Stomach smooth muscle (tissue), 2 donors: ENCODE data around the gene FLAD1.

ENCODE experiments used
- H3K27ac ChIP-seq: one replicate; pipeline ENCODE4 v1.7.0; 2013; ENCODE audit warnings: mild to moderate bottlenecking, low read length, inconsistent platforms
- H3K27me3 ChIP-seq, 2 donors: one replicate each; pipeline ENCODE4 v1.7.0; 2013; ENCODE audit warnings: low read length in 2 of 2; ENCODE audit not compliant: insufficient read depth in 2 of 2, control insufficient read depth in 1 of 2
- H3K36me3 ChIP-seq, 2 donors: one replicate each; pipeline ENCODE4 v1.7.0; 2013; ENCODE audit warnings: low read length in 2 of 2; ENCODE audit not compliant: control insufficient read depth in 2 of 2, insufficient read depth in 2 of 2
- H3K4me1 ChIP-seq: one replicate; pipeline ENCODE4 v1.7.0; 2013; ENCODE audit warnings: low read length; ENCODE audit not compliant: control insufficient read depth, insufficient read depth
- H3K4me3 ChIP-seq, 2 donors: one replicate each; pipeline ENCODE4 v1.7.0; 2013; ENCODE audit warnings: low read length in 2 of 2
- H3K9ac ChIP-seq, 2 donors: one replicate each; pipeline ENCODE4 v1.7.0; 2013; ENCODE audit warnings: low read length in 2 of 2, mild to moderate bottlenecking in 1 of 2
- H3K9me3 ChIP-seq, 2 donors: one replicate each; pipeline ENCODE4 v1.7.0; 2013; ENCODE audit warnings: low read length in 2 of 2; ENCODE audit not compliant: control insufficient read depth in 2 of 2
- donor health status: healthy.
- donor health status: Pancreatic carcinoma.

Gene FLAD1

GRCh38 chr1:155013632-155014031 is 30.5 kb downstream of the FLAD1 start:
- no peaks in the 10 kb centered on the region for H3K9me3 ChIP-seq
- no peaks in the 10 kb centered on the region for H3K36me3 ChIP-seq
- no peak overlapping the region for H3K4me3 ChIP-seq
- peaks cover 37% of the 10 kb centered on the region for H3K4me1 ChIP-seq
- no peak overlapping the region for H3K9ac ChIP-seq
- peak overlapping the region; percentile 18 for H3K27ac ChIP-seq
- no peaks in the 10 kb centered on the region for H3K27me3 ChIP-seq

GRCh38 chr1:155014709-155015508 is 31.8 kb downstream of the FLAD1 start:
- Histone ChIP-seq H3K4me1 (peaks cover 37% of the 10 kb centered on the region), H3K4me3 (no peak overlapping the region), H3K27me3 (no peaks in the 10 kb centered on the region), H3K9ac (no peak overlapping the region), H3K27ac (no peak overlapping the region), H3K9me3 (no peaks in the 10 kb centered on the region), H3K36me3 (no peaks in the 10 kb centered on the region)

- peaks cover 33% of the 10 kb centered on the region for H3K4me1 ChIP-seq
- H3K27me3 ChIP-seq, result no peaks in the 10 kb centered on the region
- H3K36me3 ChIP-seq, result no peaks in the 10 kb centered on the region
- H3K27ac ChIP-seq, result no peak overlapping the region
- no peak overlapping the region for H3K9ac ChIP-seq
- no peaks in the 10 kb centered on the region for H3K9me3 ChIP-seq
- no peak overlapping the region for H3K4me3 ChIP-seq
These were observed 32.5 kb downstream of the FLAD1 start for GRCh38 chr1:155015527-155016230.

- H3K36me3 ChIP-seq, result no peaks in the 10 kb centered on the region
- peaks cover 30% of the 10 kb centered on the region for H3K4me1 ChIP-seq
- no peak overlapping the region for H3K4me3 ChIP-seq
These were observed 33.2 kb downstream of the FLAD1 start for GRCh38 chr1:155016231-155016831.

GRCh38 chr1:155017041-155017945 is 34.1 kb downstream of the FLAD1 start:
- H3K9me3 ChIP-seq, result no peaks in the 10 kb centered on the region
- H3K27me3 ChIP-seq, result no peaks in the 10 kb centered on the region
- H3K9ac ChIP-seq, result peak overlapping the region; percentile 76 to 80
- H3K36me3 ChIP-seq, result no peaks in the 10 kb centered on the region
- peak overlapping the region; percentile 88 for H3K27ac ChIP-seq
- H3K4me3 ChIP-seq, result peak overlapping the region; percentile 48 to 71
- peaks cover 21% of the 10 kb centered on the region for H3K4me1 ChIP-seq

More at GRCh38 chr1:155016231-155016831, 33.2 kb downstream of the FLAD1 start:
- Histone ChIP-seq H3K27ac (peak overlapping the region; percentile 88), H3K27me3 (no peaks in the 10 kb centered on the region), H3K9ac (peak overlapping the region; percentile 76 to 80), H3K9me3 (no peaks in the 10 kb centered on the region)

- H3K9ac ChIP-seq, result peak overlapping the region; percentile 54 to 80
- H3K9me3 ChIP-seq, result no peaks in the 10 kb centered on the region
- H3K27me3 ChIP-seq, result no peaks in the 10 kb centered on the region
- H3K4me1 ChIP-seq, result peaks cover 15% of the 10 kb centered on the region
- H3K36me3 ChIP-seq, result no peaks in the 10 kb centered on the region
- H3K27ac ChIP-seq, result peak overlapping the region; percentile 88
- peak overlapping the region; percentile 48 to 71 for H3K4me3 ChIP-seq
These were observed 34.8 kb downstream of the FLAD1 start for GRCh38 chr1:155017946-155018316.

- Histone ChIP-seq H3K27ac (no peak overlapping the region), H3K4me1 (peaks cover 14% of the 10 kb centered on the region), H3K36me3 (no peaks in the 10 kb centered on the region), H3K4me3 (no peak overlapping the region), H3K9me3 (no peaks in the 10 kb centered on the region), H3K27me3 (no peaks in the 10 kb centered on the region), H3K9ac (no peak overlapping the region)
These were observed 35.6 kb downstream of the FLAD1 start for GRCh38 chr1:155018617-155019348.

- H3K36me3 ChIP-seq, result no peaks in the 10 kb centered on the region
- H3K4me3 ChIP-seq, result no peak overlapping the region
- H3K27me3 ChIP-seq, result no peaks in the 10 kb centered on the region
- peaks cover 14% of the 10 kb centered on the region for H3K4me1 ChIP-seq
- no peak overlapping the region for H3K27ac ChIP-seq
- H3K9ac ChIP-seq, result no peak overlapping the region
- H3K9me3 ChIP-seq, result no peaks in the 10 kb centered on the region
These were observed 36.5 kb downstream of the FLAD1 start for GRCh38 chr1:155019377-155020245.

- Histone ChIP-seq H3K4me3 (no peak overlapping the region), H3K27me3 (no peaks in the 10 kb centered on the region), H3K27ac (no peak overlapping the region), H3K36me3 (no peaks in the 10 kb centered on the region), H3K9ac (no peak overlapping the region), H3K4me1 (peaks cover 7% of the 10 kb centered on the region), H3K9me3 (no peaks in the 10 kb centered on the region)
These were observed 39.2 kb downstream of the FLAD1 start for GRCh38 chr1:155022136-155022926.
